SU-DHL-6 (cell line): ENCODE results near the gene COL5A1.

Experiments
- CTCF ChIP-seq: fragments of 200-600 bp; sonication (generic); IDR thresholded peaks from one replicate; pipeline ENCODE4 v1.5.1; 2017; ENCODE audit warnings: antibody characterized with exemption, mild to moderate bottlenecking, low read length, moderate library complexity; ENCODE audit not compliant: insufficient read depth, poor library complexity, severe bottlenecking
- EZH2phosphoT487 ChIP-seq: fragments of 200-600 bp; sonication (generic), shearing (Covaris generic); conservative IDR thresholded peaks from 2 replicates; pipeline ENCODE4 v1.6.1; 2018; ENCODE audit warnings: mild to moderate bottlenecking, antibody characterized with exemption, low read length, moderate library complexity, mixed read lengths

GRCh38 chr9:134690301-134690751, 48.7 kb downstream of the COL5A1 start:
- TF ChIP-seq CTCF: no peak
- no peak for TF ChIP-seq EZH2phosphoT487
